Upper lobe of left lung (tissue), 6 donors: ENCODE results near the gene APOC3. TPM values are rescaled to one million over a fixed set of nuclear protein-coding genes. Genes with fewer than 3 reads are reported as not detected.
A peak's percentile ranks its signal among the peaks of the same experiment; 100 is the strongest.

Experiments used
- ATAC-seq, 2 donors: fragments of 200-7000 bp; cut with Tn5 transposase; one replicate each; pipeline ENCODE4 v1.9.1; 2022; ENCODE audit warnings: mild to moderate bottlenecking in 2 of 2, moderate library complexity in 2 of 2; ENCODE audit not compliant: low FRiP score in 2 of 2
- DNase-seq, 2 donors: peaks; one replicate each; pipeline ENCODE4 v3.0.0-alpha.2; 2019 to 2020
- H3K27ac ChIP-seq, 4 donors: fragments of 200-600 bp; sonication (generic); one replicate each; pipeline ENCODE4 v1.5.1; 2016 to 2019
- H3K27me3 ChIP-seq, 4 donors: fragments of 200-600 bp; sonication (generic); one replicate each; pipeline ENCODE4 v1.5.1; 2017 to 2019
- H3K36me3 ChIP-seq, 4 donors: fragments of 200-600 bp; sonication (generic); one replicate each; pipeline ENCODE4 v1.5.1; 2016 to 2019
- H3K4me1 ChIP-seq, 4 donors: fragments of 200-600 bp; sonication (generic); one replicate each; pipeline ENCODE4 v1.5.1; 2018 to 2019
- H3K4me3 ChIP-seq, 4 donors: fragments of 200-600 bp; sonication (generic); one replicate each; pipeline ENCODE4 v1.5.1; 2017 to 2019; ENCODE audit warnings: mild to moderate bottlenecking in 2 of 4, moderate library complexity in 1 of 4
- H3K9me3 ChIP-seq, 4 donors: fragments of 200-600 bp; sonication (generic); one replicate each; pipeline ENCODE4 v1.5.1; 2018 to 2019
- CTCF ChIP-seq, 6 experiments: fragments of 450-650 bp in 4 of 6; fragments of 200-600 bp in 2 of 6; sonication (generic) in 2 of 6; IDR thresholded peaks; one replicate each; pipeline ENCODE4 v1.5.1; 2016 to 2019; ENCODE audit warnings: antibody characterized with exemption in 6 of 6
- EP300 ChIP-seq, 4 donors: sonication (generic); formaldehyde crosslinking; IDR thresholded peaks; one replicate each; pipeline ENCODE4 v1.5.1; 2017; ENCODE audit warnings: antibody characterized with exemption in 4 of 4, control low read depth in 2 of 4
- POLR2A ChIP-seq, 4 donors: fragments of 450-650 bp; IDR thresholded peaks; one replicate each; pipeline ENCODE4 v1.5.1; 2016 to 2017; ENCODE audit warnings: antibody characterized with exemption in 4 of 4, mild to moderate bottlenecking in 2 of 4
- POLR2AphosphoS5 ChIP-seq, 2 donors: sonication (generic); formaldehyde crosslinking; IDR thresholded peaks; one replicate each; pipeline ENCODE4 v1.5.1; 2017; ENCODE audit warnings: antibody characterized with exemption in 2 of 2
- WGBS, 2 donors: methylation state at CpG; one replicate each; pipeline ENCODE4 v1.1.5; 2017 to 2018; 5-methylcytosine and 5-hydroxymethylcytosine counted together
- total RNA-seq, 6 donors: library from RNA; depleted of rRNA in 4 of 6; stranded (reverse); fragments of >200 nt in 4 of 6; gene quantifications; one replicate each; pipeline versions ENCODE4 v1.1.0 to v1.2.1, GENCODE V29; 2016 to 2021
- donor health status: DM: no; HTN: no; CAD: no; lungs with moderate emphysema.
- donor health status: DM: no; HTN: yes; CAD: no; lungs with severe emphysema.

Gene APOC3
- total RNA-seq, 6 donors from 2014 or later, result 3.7 to 4.4 TPM; not detected in 4

GRCh38 chr11:116791002-116791812, 38.5 kb upstream of the APOC3 start:
- peak; percentile 79 to 82 for ATAC-seq
- WGBS, 2 donors, result 25 to 26% methylated on average over 22 to 31 of the region's 31 CpGs
- peaks cover 0 to 6% (median under 1%) of the 10 kb centered on the region in 4 donors for H3K36me3 ChIP-seq
- H3K9me3 ChIP-seq, result no peaks in the 10 kb centered on the region
- peak; percentile 86 to 92 for DNase-seq
- peaks cover 17 to 35% (median 24%) of the 10 kb centered on the region in 4 donors for H3K4me1 ChIP-seq
- TF ChIP-seq EP300 (IDR thresholded peaks at IDR 0.05) (no peak), CTCF (IDR thresholded peaks at IDR 0.05) (peak; percentile 89 to 96 (median 93))
- no peak overlapping the region for H3K27ac ChIP-seq
- H3K4me3 ChIP-seq, result peak overlapping the region in 1 of 4 donors; percentile 18
- H3K27me3 ChIP-seq, result no peaks in the 10 kb centered on the region

- no peaks in the 10 kb centered on the region for H3K27me3 ChIP-seq
- peak within 1 kb of the TSS in 1 of 4 donors; percentile 18 for H3K4me3 ChIP-seq
- DNase-seq (peak in 1 of 2 donors; percentile 19), ATAC-seq (no peak)
- no peaks in the 10 kb centered on the region for H3K9me3 ChIP-seq
- H3K4me1 ChIP-seq, result peaks cover 12 to 29% (median 20%) of the 10 kb centered on the region in 4 donors
- 95 to 96% methylated on average over 7 of the region's 7 CpGs for WGBS, 2 donors
- TF ChIP-seq EP300 (IDR thresholded peaks at IDR 0.05) (no peak), CTCF (IDR thresholded peaks at IDR 0.05) (no peak), POLR2A (IDR thresholded peaks at IDR 0.05) (no peak), POLR2AphosphoS5 (IDR thresholded peaks at IDR 0.05) (no peak)
- H3K36me3 ChIP-seq, result peaks cover 0 to under 1% (median 0%) of the 10 kb centered on the region in 4 donors
- no peak within 1 kb of the TSS for H3K27ac ChIP-seq
Measured at GRCh38 chr11:116791813-116792143, 37.9 kb upstream of the APOC3 start, which contains the start of gene APOA5. Gene APOA5, minus strand, starts transcription at chr11:116791879. Its CDS starts 19 bp downstream, at chr11:116791860.

GRCh38 chr11:116792144-116792868, 37.4 kb upstream of the APOC3 start:
- no peak for DNase-seq
- 83 to 85% methylated on average over 8 of the region's 8 CpGs for WGBS, 2 donors

More at GRCh38 chr11:116792144-116792868, 37.4 kb upstream of the APOC3 start:
- Histone ChIP-seq H3K4me3 (no peak overlapping the region), H3K27ac (no peak overlapping the region), H3K27me3 (no peaks in the 10 kb centered on the region), H3K36me3 (no peaks in the 10 kb centered on the region), H3K9me3 (no peaks in the 10 kb centered on the region), H3K4me1 (peaks cover 8 to 24% (median 15%) of the 10 kb centered on the region in 4 donors)
- ATAC-seq, result no peak
- TF ChIP-seq CTCF (IDR thresholded peaks at IDR 0.05), result no peak
- no peak for TF ChIP-seq EP300 (IDR thresholded peaks at IDR 0.05)
- TF ChIP-seq POLR2A (IDR thresholded peaks at IDR 0.05), result no peak
- no peak for TF ChIP-seq POLR2AphosphoS5 (IDR thresholded peaks at IDR 0.05)
